Measurements from ENCODE around the gene GLTP. TPM values are rescaled to one million over a fixed set of nuclear protein-coding genes. Genes with fewer than 3 reads are reported as not detected.

Gene GLTP
- total RNA-seq, 3 donors from 2014 or later (not counting 1 experiment from before 2014, with no cell fraction given) = 48.6 to 52.8 (median 49.2) TPM

GRCh38 chr12:109897029-109897428 lies 16.7 kb upstream of the GLTP start:
- ATAC-seq = no peak
- WGBS (ENCODE audit: insufficient coverage) = 98% methylated on average over 6 of the region's 6 CpGs

GRCh38 chr12:109896188-109896587 lies 15.8 kb upstream of the GLTP start:
- H3K9me3 ChIP-seq (ENCODE audit: control insufficient read depth, insufficient read depth, low read length) = no peaks in the 10 kb centered on the region
- intact Hi-C loops (cut with micrococcal nuclease) = no loop called here
- Mint-ChIP-seq H3K27me3 (ENCODE audit: low read depth in 2 of 2) (no peaks in the 10 kb centered on the region), H3K36me3 (no peaks in the 10 kb centered on the region), H3K9me3 (no peaks in the 10 kb centered on the region), H3K4me3 (no peak overlapping the region), H3K4me1 (peaks cover 35 to 36% of the 10 kb centered on the region in 2 donors), H3K27ac (no peak overlapping the region)
- no peak overlapping the region for H3K4me3 ChIP-seq (ENCODE audit: low read length)
- WGBS (ENCODE audit: insufficient coverage) = 93% methylated on average over 5 of the region's 6 CpGs
- ATAC-seq (no peak), DNase-seq (no peak)
- TF ChIP-seq CTCF (IDR thresholded peaks at IDR 0.05) = no peak
- peaks cover 36% of the 10 kb centered on the region for H3K4me1 ChIP-seq (ENCODE audit: control insufficient read depth, insufficient read depth, low read length)
- no peaks in the 10 kb centered on the region for H3K36me3 ChIP-seq (ENCODE audit: control insufficient read depth, insufficient read depth, low read length)
- H3K27me3 ChIP-seq (ENCODE audit: control insufficient read depth, insufficient read depth, low read length) = no peaks in the 10 kb centered on the region
- no peak overlapping the region for H3K27ac ChIP-seq (ENCODE audit: low read length)

More at GRCh38 chr12:109897029-109897428, 16.7 kb upstream of the GLTP start:
- Mint-ChIP-seq H3K4me1 (peaks cover 40 to 42% of the 10 kb centered on the region in 2 donors), H3K27me3 (ENCODE audit: low read depth in 2 of 2) (no peaks in the 10 kb centered on the region), H3K4me3 (no peak overlapping the region), H3K9me3 (no peaks in the 10 kb centered on the region), H3K36me3 (no peaks in the 10 kb centered on the region), H3K27ac (no peak overlapping the region)
- Histone ChIP-seq H3K4me1 (ENCODE audit: control insufficient read depth, insufficient read depth, low read length) (peaks cover 42% of the 10 kb centered on the region), H3K4me3 (ENCODE audit: low read length) (no peak overlapping the region), H3K27me3 (ENCODE audit: control insufficient read depth, insufficient read depth, low read length) (no peaks in the 10 kb centered on the region), H3K36me3 (ENCODE audit: control insufficient read depth, insufficient read depth, low read length) (peaks cover 2% of the 10 kb centered on the region), H3K9me3 (ENCODE audit: control insufficient read depth, insufficient read depth, low read length) (no peaks in the 10 kb centered on the region), H3K27ac (ENCODE audit: low read length) (no peak overlapping the region)
- intact Hi-C loops (cut with micrococcal nuclease) = no loop called here
- no peak for DNase-seq
- TF ChIP-seq CTCF (IDR thresholded peaks at IDR 0.05) = no peak

- ATAC-seq (no peak), DNase-seq (no peak)
- Mint-ChIP-seq H3K9me3 (no peaks in the 10 kb centered on the region), H3K4me1 (peaks cover 25 to 30% of the 10 kb centered on the region in 2 donors), H3K4me3 (no peak overlapping the region), H3K27ac (no peak overlapping the region), H3K27me3 (ENCODE audit: low read depth in 2 of 2) (no peaks in the 10 kb centered on the region), H3K36me3 (no peaks in the 10 kb centered on the region)
- intact Hi-C loops (cut with micrococcal nuclease) = no loop called here
- Histone ChIP-seq H3K27me3 (ENCODE audit: control insufficient read depth, insufficient read depth, low read length) (no peaks in the 10 kb centered on the region), H3K4me1 (ENCODE audit: control insufficient read depth, insufficient read depth, low read length) (peaks cover 31% of the 10 kb centered on the region), H3K4me3 (ENCODE audit: low read length) (no peak overlapping the region), H3K36me3 (ENCODE audit: control insufficient read depth, insufficient read depth, low read length) (no peaks in the 10 kb centered on the region), H3K27ac (ENCODE audit: low read length) (no peak overlapping the region), H3K9me3 (ENCODE audit: control insufficient read depth, insufficient read depth, low read length) (no peaks in the 10 kb centered on the region)
- 78% methylated on average over 2 of the region's 4 CpGs for WGBS (ENCODE audit: insufficient coverage)
- no peak for TF ChIP-seq CTCF (IDR thresholded peaks at IDR 0.05)
These were observed 14.6 kb upstream of the GLTP start for GRCh38 chr12:109894939-109895338.

- Mint-ChIP-seq H3K4me3 (peak overlapping the region; percentile 26), H3K36me3 (no peaks in the 10 kb centered on the region), H3K27ac (peak overlapping the region; percentile 43 to 65), H3K27me3 (ENCODE audit: low read depth in 2 of 2) (no peaks in the 10 kb centered on the region), H3K4me1 (peaks cover 37 to 42% of the 10 kb centered on the region in 2 donors), H3K9me3 (no peaks in the 10 kb centered on the region)
- Histone ChIP-seq H3K27ac (ENCODE audit: low read length) (peak overlapping the region; percentile 31), H3K4me1 (ENCODE audit: control insufficient read depth, insufficient read depth, low read length) (peaks cover 38% of the 10 kb centered on the region), H3K9me3 (ENCODE audit: control insufficient read depth, insufficient read depth, low read length) (no peaks in the 10 kb centered on the region), H3K4me3 (ENCODE audit: low read length) (no peak overlapping the region), H3K36me3 (ENCODE audit: control insufficient read depth, insufficient read depth, low read length) (no peaks in the 10 kb centered on the region), H3K27me3 (ENCODE audit: control insufficient read depth, insufficient read depth, low read length) (no peaks in the 10 kb centered on the region)
- no peak for TF ChIP-seq CTCF (IDR thresholded peaks at IDR 0.05)
- DNase-seq (no peak), ATAC-seq (no peak)
- intact Hi-C loops (cut with micrococcal nuclease) = no loop called here
- WGBS (ENCODE audit: insufficient coverage) = 83% methylated on average over 7 of the region's 7 CpGs
These were observed 13.1 kb upstream of the GLTP start for GRCh38 chr12:109893261-109893995.

Data from natural killer cell (primary cell).